HepG2 (cell line): ENCODE data around the gene CMA1. TPM values are rescaled to one million over a fixed set of nuclear protein-coding genes. Genes with fewer than 3 reads are reported as not detected.

Experiments
- BORCS8-MEF2B ChIP-seq: sonication (generic); formaldehyde crosslinking; IDR thresholded peaks from 2 replicates; pipeline ENCODE4 v1.8.0; 2022; ENCODE audit warnings: mild to moderate bottlenecking, missing genetic modification reagents
- DMAP1 ChIP-seq: IDR thresholded peaks from 2 replicates; pipeline ENCODE4 v1.6.1; 2016
- HNRNPK ChIP-seq: fragments of 200-400 bp; formaldehyde crosslinking; IDR thresholded peaks from 2 replicates; pipeline ENCODE4 v1.6.1; 2018; ENCODE audit warnings: low read length, low read depth, moderate library complexity, mild to moderate bottlenecking; ENCODE audit not compliant: poor library complexity, severe bottlenecking
- HOXA5 ChIP-seq: sonication (generic); formaldehyde crosslinking; IDR thresholded peaks from 2 replicates; pipeline ENCODE4 v1.4.0; 2020; ENCODE audit warnings: missing genetic modification reagents
- MTA3 ChIP-seq: sonication (generic); formaldehyde crosslinking; IDR thresholded peaks from 2 replicates; pipeline ENCODE4 v1.4.0; 2020; ENCODE audit warnings: missing genetic modification reagents
- NR2F1 ChIP-seq, 2 experiments: fragments of 450-650 bp in 1 of 2; formaldehyde crosslinking in 1 of 2; IDR thresholded peaks; 2 replicates each; pipeline versions ENCODE4 v1.5.0 to v1.6.1; 2016 to 2020; ENCODE audit warnings: mild to moderate bottlenecking in 1 of 2, missing compliant biosample characterization in 1 of 2, missing genetic modification reagents in 1 of 2, moderate library complexity in 1 of 2
- RERE ChIP-seq: IDR thresholded peaks from 2 replicates; pipeline ENCODE4 v1.6.1; 2016; ENCODE audit warnings: low read depth, missing genetic modification reagents, missing compliant biosample characterization
- THAP11 ChIP-seq: IDR thresholded peaks from 2 replicates; pipeline ENCODE4 v1.6.1; 2016; ENCODE audit warnings: missing biosample characterization, missing genetic modification reagents
- TSC22D2 ChIP-seq: sonication (generic); formaldehyde crosslinking; IDR thresholded peaks from 2 replicates; pipeline ENCODE4 v1.5.1; 2020; ENCODE audit warnings: missing genetic modification reagents, mild to moderate bottlenecking, borderline replicate concordance
- ZNF124 ChIP-seq: sonication (generic); formaldehyde crosslinking; IDR thresholded peaks from 2 replicates; pipeline ENCODE4 v1.4.0; 2020; ENCODE audit warnings: missing genetic modification reagents
- ZNF136 ChIP-seq: sonication (generic); formaldehyde crosslinking; IDR thresholded peaks from 2 replicates; pipeline ENCODE4 v1.8.1; 2022; ENCODE audit warnings: low read depth, mild to moderate bottlenecking, moderate library complexity, missing genetic modification reagents
- ZNF407 ChIP-seq: sonication (generic); formaldehyde crosslinking; IDR thresholded peaks from one replicate; pipeline ENCODE4 v1.5.1; 2020; ENCODE audit warnings: mild to moderate bottlenecking, missing genetic modification reagents; ENCODE audit errors: not compliant biosample characterization
- ZNF432 ChIP-seq: sonication (generic); formaldehyde crosslinking; IDR thresholded peaks from 2 replicates; pipeline ENCODE4 v1.5.0; 2020; ENCODE audit warnings: missing genetic modification reagents, mild to moderate bottlenecking, borderline replicate concordance
- ZNF776 ChIP-seq: sonication (generic); formaldehyde crosslinking; IDR thresholded peaks from 2 replicates; pipeline ENCODE4 v1.4.0; 2020; ENCODE audit warnings: mild to moderate bottlenecking, missing genetic modification reagents
- polyA plus RNA-seq, 8 experiments: library from polyadenylated mRNA; depleted of rRNA in 3 of 8; stranded (reverse) in 7 of 8; unstranded in 1 of 8; fragments of >200 nt; fragmentation: Illumina TruSeq in 4 of 8; extraction: Trizol in 4 of 8; gene quantifications; 2 replicates each; pipeline versions ENCODE4 v1.2.1 to v1.2.3, GENCODE V29; 2011 to 2016; ENCODE audit warnings: low read depth in 4 of 8, missing spikeins in 1 of 8, mixed read lengths in 1 of 8; ENCODE audit not compliant: insufficient read depth in 1 of 8
- total RNA-seq, 5 experiments: library from RNA; depleted of rRNA; stranded (reverse); fragments of >200 nt; fragmentation: Illumina TruSeq; extraction: Trizol; gene quantifications; 2 replicates each; pipeline ENCODE4 v1.2.3, GENCODE V29; 2016; ENCODE audit warnings: low read depth in 1 of 5

The CMA1 gene
- total and polyA plus RNA-seq, 2 of the 13 experiments (the other 11 are each of a cell fraction or from before 2014, with no cell fraction given) = not detected

DNA sequence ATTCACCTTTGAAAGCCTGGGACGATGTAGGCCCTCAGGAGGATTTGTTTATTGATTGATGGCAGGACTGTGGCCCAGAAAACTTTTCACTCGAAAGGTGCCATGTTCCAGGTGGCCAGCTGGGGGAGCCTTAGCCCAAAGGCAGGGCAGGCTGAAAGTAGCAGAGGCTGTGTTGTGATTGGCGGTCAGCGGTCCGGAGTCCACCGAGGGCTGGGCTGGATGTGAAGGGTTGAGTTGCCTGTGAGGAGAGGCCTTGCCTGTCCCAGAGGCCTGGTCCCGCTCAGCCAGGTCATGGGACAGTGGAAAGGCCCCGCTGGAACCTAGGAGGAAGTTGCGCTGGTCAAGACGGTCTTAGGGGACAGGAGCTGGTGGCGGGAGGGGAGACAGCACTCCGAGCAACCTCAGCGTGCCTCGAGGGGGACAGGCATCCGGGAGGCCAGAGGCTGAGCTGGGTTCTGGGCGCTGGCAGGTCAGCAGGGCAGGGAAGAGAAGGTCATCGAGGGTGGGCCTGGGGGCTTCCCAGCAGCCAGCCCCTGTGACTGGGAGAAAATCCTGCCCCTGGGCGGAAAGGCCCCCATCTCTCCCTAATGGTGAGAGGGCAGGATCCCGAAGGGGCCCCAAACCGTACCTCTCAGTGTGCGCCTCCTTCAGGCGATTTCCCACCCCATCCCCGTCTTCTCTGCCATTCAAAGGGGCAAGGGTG is 26.3 kb downstream of the CMA1 start (continued):
- TF ChIP-seq ZNF407 (CRISPR knock-in tag) (peak; percentile 87), THAP11 (peak; percentile 79), ZNF432 (no peak), ZNF124 (CRISPR knock-in tag) (peak; percentile 96), TSC22D2 (CRISPR knock-in tag) (peak; percentile 80; the same call in 1 of the 2 replicates), ZNF776 (CRISPR knock-in tag) (no peak), MTA3 (no peak), RERE (CRISPR knock-in tag) (no peak), HOXA5 (peak; percentile 97), HNRNPK (no peak), NR2F1 (CRISPR knock-in tag; IDR thresholded peaks at IDR 0.05) (peak in 1 of 2 experiments; percentile 40; a peak in 2 of 4 replicates), ZNF136 (CRISPR knock-in tag) (peak; percentile 96; the same call in 1 of the 2 replicates), DMAP1 (CRISPR knock-in tag) (no peak), BORCS8-MEF2B (CRISPR knock-in tag) (peak; percentile 98)
